MCF 10A (cell line): ENCODE measurements around the gene NPNT. TPM values are rescaled to one million over a fixed set of nuclear protein-coding genes. Genes with fewer than 3 reads are reported as not detected.

Source experiments
- BruUV-seq: library from RNA; stranded (reverse); fragments of 400-500 nt; replicated peaks from 2 replicates; lab custom pipeline; 2021; lab: Mats Ljungman, UMichigan
- CTCF ChIA-PET: fragments of 300-600 bp; sonication (Branson Sonifier 250); formaldehyde crosslinking; extraction: SDS; loops from one replicate; lab custom pipeline; 2021; ENCODE audit warnings: antibody characterized with exemption, inconsistent platforms; lab: Yijun Ruan, JAX
- POLR2A ChIA-PET: fragments of 300-600, 350-650 bp; sonication (Branson Sonifier 250); formaldehyde crosslinking; extraction: SDS; loops from one replicate; lab custom pipeline; 2020; ENCODE audit warnings: antibody characterized with exemption, inconsistent platforms; lab: Yijun Ruan, JAX
- DNase-seq: peaks from one replicate; pipeline ENCODE4 v3.0.0-alpha.2; 2018; ENCODE audit not compliant: unreplicated experiment
- H3K27ac Mint-ChIP-seq: one replicate; pipeline ENCODE4 v1.8.0; 2022; ENCODE audit warnings: mild to moderate bottlenecking, low read depth, mixed read lengths; ENCODE audit not compliant: unreplicated experiment
- H3K27me3 Mint-ChIP-seq: one replicate; pipeline ENCODE4 v1.8.0; 2022; ENCODE audit warnings: mixed read lengths; ENCODE audit not compliant: insufficient read depth, unreplicated experiment
- H3K36me3 Mint-ChIP-seq: one replicate; pipeline ENCODE4 v1.8.0; 2022; ENCODE audit warnings: mild to moderate bottlenecking, moderate library complexity, mixed read lengths; ENCODE audit not compliant: insufficient read depth, unreplicated experiment
- H3K4me1 Mint-ChIP-seq: one replicate; pipeline ENCODE4 v1.8.0; 2022; ENCODE audit warnings: mixed read lengths; ENCODE audit not compliant: insufficient read depth, unreplicated experiment
- H3K4me3 Mint-ChIP-seq: one replicate; pipeline ENCODE4 v1.8.0; 2022; ENCODE audit warnings: mild to moderate bottlenecking, moderate library complexity, mixed read lengths; ENCODE audit not compliant: unreplicated experiment
- H3K9me3 Mint-ChIP-seq: one replicate; pipeline ENCODE4 v1.8.0; 2022; ENCODE audit warnings: mixed read lengths; ENCODE audit not compliant: unreplicated experiment
- intact Hi-C: fragments of 100-400 bp; cut with micrococcal nuclease; formaldehyde crosslinking; loops from 2 replicates; pipeline ENCODE4 v1.14.1; 2022
- total RNA-seq: library from RNA; stranded (reverse); gene quantifications from 2 replicates; pipeline ENCODE4 v1.2.3, GENCODE V29; 2022
- TF ChIP-seq, protein P1 (sequence below): fragments of 200-600 bp; IDR thresholded peaks from one replicate; pipeline ENCODE4 v1.8.0; 2022; ENCODE audit warnings: antibody characterized with exemption, mild to moderate bottlenecking; ENCODE audit not compliant: unreplicated experiment

The NPNT gene
- total RNA-seq, 1 experiment from 2014 or later, result 0.09 TPM

DNA sequence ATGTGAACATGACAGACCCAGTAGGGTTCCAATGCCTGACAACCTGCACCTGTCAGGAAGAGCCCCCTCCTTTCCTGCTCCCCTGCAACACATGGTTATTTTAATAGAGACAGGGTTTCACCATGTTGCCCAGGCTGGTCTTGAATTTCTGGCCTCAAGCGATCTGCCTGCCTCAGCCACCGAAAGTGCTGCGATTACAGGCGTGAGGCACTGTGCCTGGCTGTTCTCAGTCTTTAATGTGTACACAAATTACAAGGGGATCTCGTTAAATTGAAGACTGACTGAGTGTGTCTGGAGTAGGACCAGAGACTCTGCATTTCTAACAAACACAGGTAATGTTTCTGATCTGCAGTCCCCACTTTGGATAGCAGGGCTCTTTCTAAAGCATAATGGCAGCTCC, 55.4 kb downstream of the NPNT start:
- H3K9me3 Mint-ChIP-seq, result no peaks in the 10 kb centered on the region
- TF ChIP-seq, protein P1, sequence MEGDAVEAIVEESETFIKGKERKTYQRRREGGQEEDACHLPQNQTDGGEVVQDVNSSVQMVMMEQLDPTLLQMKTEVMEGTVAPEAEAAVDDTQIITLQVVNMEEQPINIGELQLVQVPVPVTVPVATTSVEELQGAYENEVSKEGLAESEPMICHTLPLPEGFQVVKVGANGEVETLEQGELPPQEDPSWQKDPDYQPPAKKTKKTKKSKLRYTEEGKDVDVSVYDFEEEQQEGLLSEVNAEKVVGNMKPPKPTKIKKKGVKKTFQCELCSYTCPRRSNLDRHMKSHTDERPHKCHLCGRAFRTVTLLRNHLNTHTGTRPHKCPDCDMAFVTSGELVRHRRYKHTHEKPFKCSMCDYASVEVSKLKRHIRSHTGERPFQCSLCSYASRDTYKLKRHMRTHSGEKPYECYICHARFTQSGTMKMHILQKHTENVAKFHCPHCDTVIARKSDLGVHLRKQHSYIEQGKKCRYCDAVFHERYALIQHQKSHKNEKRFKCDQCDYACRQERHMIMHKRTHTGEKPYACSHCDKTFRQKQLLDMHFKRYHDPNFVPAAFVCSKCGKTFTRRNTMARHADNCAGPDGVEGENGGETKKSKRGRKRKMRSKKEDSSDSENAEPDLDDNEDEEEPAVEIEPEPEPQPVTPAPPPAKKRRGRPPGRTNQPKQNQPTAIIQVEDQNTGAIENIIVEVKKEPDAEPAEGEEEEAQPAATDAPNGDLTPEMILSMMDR, result no peak
- no peaks in the 10 kb centered on the region for H3K36me3 Mint-ChIP-seq
- ChIA-PET CTCF (interaction anchor here (1.4 kb wide), 1 partner anchor 13 kb away, joined by 3 read pairs; no protein-coding TSS in a partner anchor), POLR2A (no interaction called here)
- no peak overlapping the region for H3K4me3 Mint-ChIP-seq
- intact Hi-C loops, result no loop called here
- H3K4me1 Mint-ChIP-seq, result peaks cover 11% of the 10 kb centered on the region
- no peak overlapping the region for H3K27ac Mint-ChIP-seq
- DNase-seq, result no peak
- BruUV-seq, result no TSS peak
- no peaks in the 10 kb centered on the region for H3K27me3 Mint-ChIP-seq

DNA sequence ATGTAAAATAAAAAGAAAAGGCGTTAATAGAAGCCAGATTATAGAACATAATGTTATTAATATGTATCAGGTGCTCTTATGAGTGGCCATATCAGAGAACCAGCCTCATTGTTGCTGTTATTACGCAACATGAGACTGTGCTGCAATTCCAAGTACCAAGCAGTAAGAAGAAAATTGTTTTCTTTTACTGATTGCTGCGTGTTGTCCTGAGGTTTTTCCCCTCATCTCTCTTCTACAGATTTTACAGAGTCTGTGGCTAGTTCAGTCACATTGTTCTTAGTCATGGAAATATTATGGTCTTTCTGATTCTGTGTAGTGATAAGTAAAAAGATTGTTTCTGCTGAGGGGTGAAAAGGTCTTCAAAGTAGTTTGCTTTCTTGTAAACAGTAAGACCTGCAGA, 55.9 kb downstream of the NPNT start:
- no TSS peak for BruUV-seq
- ChIA-PET POLR2A (no interaction called here), CTCF (no interaction called here)
- Mint-ChIP-seq H3K4me3 (no peak overlapping the region), H3K9me3 (no peaks in the 10 kb centered on the region), H3K36me3 (no peaks in the 10 kb centered on the region), H3K27ac (no peak overlapping the region), H3K4me1 (peaks cover 11% of the 10 kb centered on the region), H3K27me3 (no peaks in the 10 kb centered on the region)
- intact Hi-C loops, result no loop called here
- DNase-seq, result peak; percentile 45
- TF ChIP-seq, protein P1, result no peak

DNA sequence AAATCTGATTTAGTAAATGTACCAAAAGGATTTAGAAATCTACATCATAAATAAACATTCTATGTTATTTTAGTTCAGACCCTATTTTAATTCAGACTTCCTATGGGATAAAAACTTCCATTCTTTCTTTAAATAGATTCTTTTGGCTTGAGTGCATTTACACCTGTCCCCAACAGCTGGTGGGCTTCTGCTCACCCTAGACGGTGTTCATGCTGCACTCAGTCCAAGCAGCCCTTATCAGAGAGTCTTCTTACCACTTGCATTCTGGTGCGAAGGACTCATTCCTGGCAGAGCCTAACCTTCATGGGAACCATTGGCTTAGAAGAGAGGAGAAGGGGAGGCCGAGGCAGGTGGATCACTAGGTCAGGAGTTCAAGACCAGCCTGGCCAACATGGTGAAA, 57.3 kb downstream of the NPNT start:
- Mint-ChIP-seq H3K27ac (no peak overlapping the region), H3K4me3 (no peak overlapping the region), H3K4me1 (peaks cover 11% of the 10 kb centered on the region), H3K27me3 (no peaks in the 10 kb centered on the region), H3K36me3 (no peaks in the 10 kb centered on the region), H3K9me3 (no peaks in the 10 kb centered on the region)
- BruUV-seq, result no TSS peak
- TF ChIP-seq, protein P1, result no peak
- ChIA-PET POLR2A (no interaction called here), CTCF (no interaction called here)
- intact Hi-C loops, result no loop called here
- DNase-seq, result no peak

DNA sequence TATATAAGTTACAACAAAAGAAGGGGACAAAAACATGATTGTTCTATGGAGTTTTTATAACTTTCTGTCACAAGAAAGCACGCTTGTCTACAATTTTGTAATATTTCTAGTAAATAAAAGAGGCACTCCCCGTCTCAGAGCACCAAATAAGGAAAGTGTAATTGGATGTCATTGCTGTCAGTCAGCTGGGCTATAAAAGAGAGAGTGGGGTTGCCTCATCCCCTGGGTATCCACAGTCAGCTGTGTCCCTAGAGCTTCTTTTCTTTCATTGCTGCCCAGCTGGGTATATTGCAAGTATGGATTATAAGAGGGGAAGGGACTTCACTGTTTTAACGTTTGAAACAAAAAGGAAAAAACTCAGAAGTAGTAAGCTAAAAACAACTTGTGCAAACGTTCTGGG, 61.3 kb downstream of the NPNT start:
- Mint-ChIP-seq H3K36me3 (no peaks in the 10 kb centered on the region), H3K27me3 (no peaks in the 10 kb centered on the region), H3K4me1 (peaks cover 2% of the 10 kb centered on the region), H3K4me3 (no peak overlapping the region), H3K9me3 (no peaks in the 10 kb centered on the region), H3K27ac (no peak overlapping the region)
- BruUV-seq, result no TSS peak
- CTCF ChIA-PET, result no interaction called here
- intact Hi-C loops, result no loop called here
- TF ChIP-seq, protein P1, result no peak
- POLR2A ChIA-PET, result no interaction called here
- no peak for DNase-seq
